ENCODE measurements around the gene TBX2. TPM values are rescaled to one million over a fixed set of nuclear protein-coding genes. Genes with fewer than 3 reads are reported as not detected.
"Not testable (repeated sequence)": the region's sequence is repeated elsewhere in the genome, so short reads cannot be mapped to it uniquely, and the experiment has no call there.

Gene TBX2
- total and polyA plus RNA-seq, 12 donors, result 2.4 to 22.1 (median 7.4) TPM

- Histone ChIP-seq H3K36me3 (replicated peaks in 1 of 2) (no peaks in the 10 kb centered on the region), H3K4me3 (no peak overlapping the region), H3K4me1 (replicated peaks in 1 of 2) (no peaks in the 10 kb centered on the region), H3K27me3 (peaks cover 14% of the 10 kb centered on the region), H3K27ac (no peak overlapping the region), H3K9me3 (replicated peaks in 1 of 3) (no peaks in the 10 kb centered on the region)
- WGBS, 4 donors, result 25 to 44% (median 43%) methylated on average over 6 of the region's 6 CpGs
- DNase-seq, result peak in 2 of 7 donors; percentile 23 to 39
- TF ChIP-seq POLR2A (IDR thresholded peaks at IDR 0.05) (no peak), CTCF (IDR thresholded peaks at IDR 0.05) (no peak)
- intact Hi-C loops (cut with DNase I), result no loop called here
Measured at GRCh38 chr17:61444831-61445230, 45.2 kb downstream of the TBX2 start.

- peak in 1 of 7 donors; percentile 18 for DNase-seq
- H3K9me3 ChIP-seq (replicated peaks in 1 of 3), result no peaks in the 10 kb centered on the region
- no peak for TF ChIP-seq POLR2A (IDR thresholded peaks at IDR 0.05)
- no peak for TF ChIP-seq CTCF (IDR thresholded peaks at IDR 0.05)
- intact Hi-C loops (cut with DNase I), result no loop called here
- H3K27me3 ChIP-seq, result peaks cover 25% of the 10 kb centered on the region
- no peaks in the 10 kb centered on the region for H3K36me3 ChIP-seq (replicated peaks in 1 of 2)
- no peak overlapping the region for H3K4me3 ChIP-seq
- H3K4me1 ChIP-seq (replicated peaks in 1 of 2), result peaks cover 9% of the 10 kb centered on the region in 2 donors
- H3K27ac ChIP-seq, result no peak overlapping the region
Measured at GRCh38 chr17:61447358-61447757, 47.7 kb downstream of the TBX2 start.

GRCh38 chr17:61448042-61448441, 48.4 kb downstream of the TBX2 start:
- Histone ChIP-seq H3K4me1 (replicated peaks in 1 of 2) (peaks cover 10 to 12% of the 10 kb centered on the region in 2 donors), H3K9me3 (replicated peaks in 1 of 3) (no peaks in the 10 kb centered on the region), H3K4me3 (no peak overlapping the region), H3K27me3 (peaks cover 32% of the 10 kb centered on the region), H3K27ac (no peak overlapping the region), H3K36me3 (replicated peaks in 1 of 2) (no peaks in the 10 kb centered on the region)
- intact Hi-C loops (cut with DNase I), result no loop called here
- TF ChIP-seq POLR2A (IDR thresholded peaks at IDR 0.05), result no peak
- TF ChIP-seq CTCF (IDR thresholded peaks at IDR 0.05), result no peak
- 79 to 81% (median 80%) methylated on average over 2 of the region's 2 CpGs for WGBS, 4 donors
- DNase-seq, result no peak

GRCh38 chr17:61449140-61449539, 49.5 kb downstream of the TBX2 start:
- 77 to 96% (median 88%) methylated on average over 4 of the region's 4 CpGs for WGBS, 4 donors
- H3K27me3 ChIP-seq, result peaks cover 43% of the 10 kb centered on the region
- intact Hi-C loops (cut with DNase I), result not testable (repeated sequence)

More at GRCh38 chr17:61449140-61449539, 49.5 kb downstream of the TBX2 start:
- not testable (repeated sequence) for H3K36me3 ChIP-seq (replicated peaks in 1 of 2); H3K9me3 ChIP-seq (replicated peaks in 1 of 3); H3K27ac ChIP-seq; H3K4me3 ChIP-seq; DNase-seq
- H3K4me1 ChIP-seq (replicated peaks in 1 of 2), result peaks cover 10 to 12% of the 10 kb centered on the region in 2 donors

All from adrenal gland (tissue), 12 donors.